Stimulated activated CD8-positive, alpha-beta memory T cell treated with anti-CD3 and anti-CD28 coated beads, Interleukin-7, amount 100 ng/mL, for 1 hour (primary cell): ENCODE measurements around the gene LIAS.
"Not testable (repeated sequence)": the region's sequence is repeated elsewhere in the genome, so short reads cannot be mapped to it uniquely, and the experiment has no call there.

Experiments used
- DNase-seq, 2 donors: peaks; one replicate each; pipeline ENCODE4 v3.0.0-alpha.2; 2020; ENCODE audit warnings: low read depth in 2 of 2

Gene LIAS

DNA sequence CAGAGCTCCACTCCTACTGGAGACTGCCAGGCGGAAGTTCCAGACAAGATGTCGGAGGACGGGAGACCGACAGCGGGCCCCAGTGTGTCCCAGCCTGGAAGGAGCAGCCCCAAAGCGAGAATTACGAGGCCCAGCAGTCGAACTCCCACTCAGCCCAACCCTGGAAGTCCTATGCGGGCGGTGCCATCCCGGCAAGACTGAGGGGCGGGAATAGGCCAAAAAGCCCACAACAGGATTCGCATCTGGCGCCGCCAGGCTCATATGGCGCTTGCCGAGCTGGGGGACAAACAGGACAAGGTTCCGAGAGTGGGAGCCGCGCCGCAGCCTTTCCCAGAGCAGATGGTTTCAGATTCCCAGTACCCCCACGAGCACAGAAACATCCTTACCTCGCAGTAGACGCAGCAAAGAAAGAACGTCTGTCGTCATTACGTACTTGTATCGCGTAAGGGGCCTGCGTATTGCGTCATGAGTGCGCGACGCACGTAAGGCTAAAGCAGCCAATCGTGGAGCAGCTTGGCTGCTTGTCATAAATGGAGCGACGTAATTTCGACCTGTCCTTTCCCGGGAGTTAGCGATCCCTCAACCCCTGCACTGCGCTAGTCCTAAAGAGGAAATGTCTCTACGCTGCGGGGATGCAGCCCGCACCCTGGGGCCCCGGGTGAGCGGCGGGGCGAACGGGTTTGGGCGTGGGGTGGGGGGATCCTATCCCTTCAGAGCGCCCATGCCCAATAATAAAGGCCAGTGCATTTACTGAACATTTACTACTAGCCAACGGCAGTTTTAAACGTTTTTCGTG is at the start of gene LIAS, which contains the start of gene RPL9:
Gene LIAS, plus strand, starts transcription at position 552 of the 796 bp plus-strand sequence. Its CDS starts 62 bp downstream, at position 614.
Gene RPL9, minus strand, starts transcription at position 418 of the 796 bp plus-strand sequence. CDS start 483 bp downstream, outside the sequence.
- DNase-seq: peak; percentile 89 to 90

- no peak for DNase-seq
Measured at GRCh38 chr4:39410415-39410814, 48.4 kb upstream of the LIAS start.

DNA sequence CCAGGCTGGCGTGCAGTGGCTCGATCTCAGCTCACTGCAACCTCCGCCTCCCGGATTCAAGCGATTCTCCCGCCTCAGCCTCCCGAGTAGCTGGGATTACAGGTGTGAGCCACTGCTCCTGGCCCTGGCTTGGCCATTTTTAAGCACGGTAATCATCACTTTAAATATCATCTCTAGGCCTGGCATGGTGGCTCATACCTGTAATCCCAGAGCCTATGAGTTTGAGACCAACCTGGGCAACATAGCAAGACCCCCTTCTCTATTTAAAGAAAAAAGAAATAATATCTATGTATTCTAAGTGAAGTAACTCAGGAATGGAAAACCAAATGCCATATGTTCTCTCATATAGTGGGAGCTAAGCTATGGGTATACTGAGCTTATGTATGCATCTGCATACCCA is 47.3 kb upstream of the LIAS start:
- not testable (repeated sequence) for DNase-seq

GRCh38 chr4:39415678-39416283 is 43.1 kb upstream of the LIAS start:
- DNase-seq: no peak

DNA sequence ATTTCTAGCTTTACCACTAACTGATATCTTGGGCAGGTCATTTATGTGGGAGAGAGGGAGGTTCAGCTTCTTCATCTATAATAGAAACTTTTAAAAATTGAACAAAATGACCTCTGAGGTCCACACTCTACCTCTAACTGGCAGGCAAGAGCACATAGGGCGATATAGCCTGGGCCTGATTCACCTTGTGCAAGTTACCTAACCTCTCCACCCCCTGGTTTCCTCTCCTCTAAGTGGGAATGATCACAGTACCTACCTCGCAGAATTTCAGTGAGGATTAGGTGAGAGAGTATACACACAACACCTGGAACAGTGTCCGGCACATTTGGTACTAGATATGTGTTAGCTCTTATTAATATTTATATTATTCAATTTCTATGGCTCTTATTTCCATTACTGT is 36.6 kb upstream of the LIAS start:
- DNase-seq: no peak

DNA sequence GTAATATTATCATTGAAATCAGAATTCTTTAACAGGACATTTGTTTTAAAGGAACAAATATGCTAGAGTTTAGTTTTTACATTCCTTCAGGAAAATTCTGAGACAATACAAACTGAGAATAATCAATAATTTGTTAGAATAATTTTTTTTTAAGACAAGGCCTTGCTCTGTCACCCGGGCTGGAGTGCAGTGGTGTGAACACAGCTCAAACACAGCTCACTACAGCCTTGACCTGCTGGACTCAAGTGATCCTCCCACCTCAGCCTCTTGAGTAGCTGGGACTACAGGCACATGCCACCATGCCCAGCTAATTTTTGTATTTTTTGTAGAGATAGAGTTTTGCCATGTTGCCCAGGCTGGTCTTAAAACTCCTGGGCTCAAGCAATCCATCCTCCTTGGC is 33.6 kb upstream of the LIAS start:
- DNase-seq: not testable (repeated sequence)

DNA sequence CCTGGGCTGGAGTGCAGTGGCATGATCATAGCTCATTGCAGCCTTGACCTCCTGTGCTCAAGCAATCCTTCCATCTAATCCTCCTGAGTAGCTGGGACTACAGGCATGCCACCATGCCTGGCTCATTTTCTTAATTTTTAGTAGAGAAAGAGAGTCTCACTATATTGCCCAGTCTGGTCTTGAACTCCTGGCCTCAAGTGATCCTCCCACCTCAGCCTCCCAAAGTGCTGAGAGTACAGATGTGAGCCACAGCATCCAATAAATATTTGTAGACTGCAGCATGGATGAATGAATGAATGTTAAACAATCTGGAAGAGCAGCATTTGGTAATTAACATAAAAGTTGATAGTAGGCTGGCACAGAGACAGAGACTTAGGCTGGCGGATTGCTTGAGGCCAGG is 32.1 kb upstream of the LIAS start:
- DNase-seq: no peak

- no peak for DNase-seq
Measured at GRCh38 chr4:39427520-39428114, 31.2 kb upstream of the LIAS start.

GRCh38 chr4:39429476-39430334 is 29.2 kb upstream of the LIAS start:
- DNase-seq: no peak

GRCh38 chr4:39433878-39434492 is 24.9 kb upstream of the LIAS start:
- DNase-seq: no peak

GRCh38 chr4:39435659-39436563 is 22.9 kb upstream of the LIAS start:
- DNase-seq: no peak

- no peak for DNase-seq
Measured at GRCh38 chr4:39441593-39441992, 17.3 kb upstream of the LIAS start.

DNA sequence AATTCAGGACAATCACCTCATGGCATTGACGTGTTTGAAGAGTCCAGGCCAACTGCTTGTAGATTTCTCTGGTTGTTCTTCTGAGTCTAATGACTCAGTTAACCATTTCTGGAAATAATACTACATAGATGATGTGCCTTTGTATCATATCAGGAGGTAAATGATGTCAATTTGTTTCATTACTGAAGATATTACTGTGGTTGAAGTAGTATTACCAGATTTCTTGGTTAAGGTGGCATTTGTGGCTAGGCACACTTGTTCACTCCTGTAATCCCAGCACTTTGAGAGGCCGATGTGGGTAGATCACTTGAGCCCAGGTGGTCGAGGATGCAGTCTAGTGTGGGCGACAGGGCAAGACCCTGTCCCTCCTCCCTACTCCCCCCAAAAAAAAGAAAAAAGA is 15.9 kb upstream of the LIAS start:
- DNase-seq: no peak

DNA sequence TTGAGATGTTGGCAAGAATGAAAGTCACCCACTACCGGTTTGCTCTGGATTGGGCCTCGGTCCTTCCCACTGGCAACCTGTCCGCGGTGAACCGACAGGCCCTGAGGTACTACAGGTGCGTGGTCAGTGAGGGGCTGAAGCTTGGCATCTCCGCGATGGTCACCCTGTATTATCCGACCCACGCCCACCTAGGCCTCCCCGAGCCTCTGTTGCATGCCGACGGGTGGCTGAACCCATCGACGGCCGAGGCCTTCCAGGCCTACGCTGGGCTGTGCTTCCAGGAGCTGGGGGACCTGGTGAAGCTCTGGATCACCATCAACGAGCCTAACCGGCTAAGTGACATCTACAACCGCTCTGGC is 12.4 kb upstream of the LIAS start:
- no peak for DNase-seq

GRCh38 chr4:39446842-39447573 is 11.8 kb upstream of the LIAS start:
- DNase-seq: no peak

DNA sequence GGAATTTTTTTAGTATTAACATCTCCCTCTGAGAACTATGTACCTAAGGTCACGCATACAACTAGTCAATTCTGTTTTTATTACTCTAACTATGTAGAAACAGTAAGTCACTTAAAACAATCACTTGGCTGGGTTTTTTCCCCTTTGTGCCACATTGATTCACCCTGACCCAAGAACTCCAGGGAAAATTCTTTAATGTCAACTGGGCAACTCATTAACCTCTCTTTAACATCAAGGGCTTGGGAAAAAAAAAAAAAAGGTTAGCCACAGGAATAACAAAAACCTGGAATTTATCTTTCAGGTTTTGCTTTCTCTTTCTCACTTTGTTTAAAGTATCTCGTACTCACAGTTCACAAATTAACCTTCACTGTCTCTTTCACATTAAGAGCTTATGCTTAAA is 8.2 kb upstream of the LIAS start:
- no peak for DNase-seq

- DNase-seq: no peak
Measured at GRCh38 chr4:39451423-39452023, 7.3 kb upstream of the LIAS start.

DNA sequence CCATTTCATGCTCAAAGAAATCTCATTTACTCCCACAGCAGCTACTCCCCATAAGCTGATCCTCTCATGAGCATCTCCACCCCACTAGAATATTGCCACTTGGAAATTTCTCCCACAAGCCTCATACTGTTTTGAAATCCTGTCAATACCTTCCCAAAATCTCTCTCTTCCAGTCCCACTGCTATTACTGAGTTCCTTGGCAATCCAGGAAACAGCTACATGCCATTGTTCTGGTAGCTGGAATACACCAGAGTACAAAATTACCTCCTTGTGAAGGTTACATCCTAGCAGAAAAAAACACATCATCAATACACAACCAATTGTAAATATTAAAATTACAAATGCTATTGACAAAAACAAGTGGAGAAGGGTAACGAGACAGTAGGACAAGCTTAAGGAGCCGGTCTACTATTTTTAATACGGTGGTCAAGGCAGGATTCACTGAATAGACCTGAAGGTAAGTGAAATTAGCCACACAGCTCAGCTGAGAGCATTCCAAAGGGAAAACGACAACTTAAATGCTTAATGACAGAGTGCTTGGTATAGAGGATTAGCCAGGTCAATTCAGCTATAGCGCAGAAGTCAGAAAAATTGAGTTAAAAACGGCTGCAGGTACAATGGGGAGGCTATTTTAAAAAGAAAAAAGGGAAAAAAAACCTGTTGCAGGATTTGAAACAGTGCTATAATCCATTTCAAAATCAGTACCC is 6.5 kb upstream of the LIAS start:
- DNase-seq: no peak
